Astrocyte of the spinal cord (primary cell): ENCODE data around the gene ABI3BP.

Source experiments
- DNase-seq: peaks from one replicate; pipeline ENCODE4 v3.0.0; 2011; ENCODE audit warnings: low read depth, low spot score
- H3K4me3 ChIP-seq: 2 replicates; pipeline ENCODE4 v1.5.1; 2011; ENCODE audit warnings: low read depth, mild to moderate bottlenecking, low read length, moderate library complexity
- CTCF ChIP-seq: IDR thresholded peaks from 2 replicates; pipeline ENCODE4 v1.5.1; 2012; ENCODE audit warnings: low read depth, mild to moderate bottlenecking, low read length, inconsistent platforms
- in situ Hi-C: cut with HindIII; loops from 2 replicates; pipeline ENCODE4 v1.10.0; 2017; ENCODE audit warnings: low sequenced_read_pairs

Gene ABI3BP

DNA sequence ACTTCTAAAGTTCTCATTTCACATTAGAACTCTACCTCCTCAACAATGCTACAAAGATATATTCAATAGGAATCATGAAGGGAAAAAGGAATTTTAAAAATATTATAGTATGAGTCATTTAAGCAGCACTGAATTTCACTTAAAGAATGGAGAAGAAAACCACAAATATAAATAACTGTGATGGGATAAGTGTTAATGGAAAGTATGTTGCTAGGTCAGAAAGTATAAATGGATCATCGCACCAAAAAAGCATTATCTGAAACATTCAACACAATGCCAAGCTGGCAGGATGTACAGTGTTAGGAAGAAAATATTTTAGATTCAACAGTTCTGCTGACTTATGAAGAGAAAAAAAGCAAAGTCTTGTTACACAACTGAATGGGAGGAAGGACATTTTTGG, 182.6 kb downstream of the ABI3BP start:
- DNase-seq, result peak; percentile 68
- TF ChIP-seq CTCF, result no peak
- in situ Hi-C loops, result no loop called here

GRCh38 chr3:100804631-100805030, 188.6 kb downstream of the ABI3BP start:
- no peak overlapping the region for H3K4me3 ChIP-seq
- in situ Hi-C loops, result no loop called here
- no peak for DNase-seq
- no peak for TF ChIP-seq CTCF

More for the DNA sequence above, 182.6 kb downstream of the ABI3BP start:
- no peak overlapping the region for H3K4me3 ChIP-seq

GRCh38 chr3:100803711-100804110, 189.5 kb downstream of the ABI3BP start:
- in situ Hi-C loops, result no loop called here
- no peak for TF ChIP-seq CTCF
- no peak for DNase-seq
- H3K4me3 ChIP-seq, result no peak overlapping the region

- TF ChIP-seq CTCF, result no peak
- in situ Hi-C loops, result no loop called here
- H3K4me3 ChIP-seq, result no peak overlapping the region
- DNase-seq, result no peak
Measured at GRCh38 chr3:100802126-100802525, 191.1 kb downstream of the ABI3BP start.

GRCh38 chr3:100798012-100798411, 195.2 kb downstream of the ABI3BP start:
- no peak for TF ChIP-seq CTCF
- no peak for DNase-seq
- no peak overlapping the region for H3K4me3 ChIP-seq
- in situ Hi-C loops, result no loop called here

- in situ Hi-C loops, result no loop called here
- TF ChIP-seq CTCF, result peak; percentile 42
- peak; percentile 53 for DNase-seq
- H3K4me3 ChIP-seq, result no peak overlapping the region
Measured at GRCh38 chr3:100796556-100796955, 196.7 kb downstream of the ABI3BP start.

GRCh38 chr3:100789579-100789978, 203.6 kb downstream of the ABI3BP start:
- TF ChIP-seq CTCF, result no peak
- no peak for DNase-seq
- no peak overlapping the region for H3K4me3 ChIP-seq
- in situ Hi-C loops, result no loop called here
